Activated T-cell treated with anti-CD3 and anti-CD28 coated beads for 1 hour (primary cell): Measurements from ENCODE around the gene RAB43.

Source experiments
- DNase-seq: peaks from one replicate; pipeline ENCODE4 v3.0.0-alpha.2; 2020; ENCODE audit warnings: low read depth

The RAB43 gene

GRCh38 chr3:129061023-129061887 lies 60.3 kb downstream of the RAB43 start:
- no peak for DNase-seq

- DNase-seq = no peak
Observed at GRCh38 chr3:129060276-129061022, 61.2 kb downstream of the RAB43 start, which contains the start of gene GP9. TSS of gene GP9 (plus strand) at chr3:129060779. CDS start at chr3:129061740, 961 bp downstream.

- DNase-seq = no peak
Observed at GRCh38 chr3:129059311-129059958, 62.2 kb downstream of the RAB43 start.

- no peak for DNase-seq
Observed at GRCh38 chr3:129058441-129059200, 63.0 kb downstream of the RAB43 start.

- no peak for DNase-seq
Observed at GRCh38 chr3:129057249-129057648, 64.4 kb downstream of the RAB43 start.

- no peak for DNase-seq
Observed at GRCh38 chr3:129056451-129057173, 65.0 kb downstream of the RAB43 start.

GRCh38 chr3:129054605-129055104 lies 66.9 kb downstream of the RAB43 start:
- DNase-seq = no peak

GRCh38 chr3:129052675-129053074 lies 68.9 kb downstream of the RAB43 start:
- DNase-seq = no peak

- no peak for DNase-seq
Observed at GRCh38 chr3:129051871-129052340, 69.7 kb downstream of the RAB43 start.

GRCh38 chr3:129050556-129051295 lies 70.9 kb downstream of the RAB43 start:
- DNase-seq = no peak

GRCh38 chr3:129047553-129047839 lies 74.1 kb downstream of the RAB43 start:
- no peak for DNase-seq

- DNase-seq = no peak
Observed at GRCh38 chr3:129046732-129047552, 74.7 kb downstream of the RAB43 start.

GRCh38 chr3:129046037-129046731 lies 75.4 kb downstream of the RAB43 start:
- no peak for DNase-seq

GRCh38 chr3:129045675-129046036 lies 75.9 kb downstream of the RAB43 start:
- no peak for DNase-seq

GRCh38 chr3:129040579-129041300 lies 80.9 kb downstream of the RAB43 start:
- no peak for DNase-seq

- no peak for DNase-seq
Observed at GRCh38 chr3:129040039-129040336, 81.6 kb downstream of the RAB43 start.

GRCh38 chr3:129039271-129040038 lies 82.1 kb downstream of the RAB43 start:
- no peak for DNase-seq
